ENCODE results near the gene NBEA. TPM values are rescaled to one million over a fixed set of nuclear protein-coding genes. Genes with fewer than 3 reads are reported as not detected.
"Not testable (repeated sequence)": the region's sequence is repeated elsewhere in the genome, so short reads cannot be mapped to it uniquely, and the experiment has no call there.

Gene NBEA
- total and polyA plus RNA-seq, 11 donors: 5.0 to 39.2 (median 23.2) TPM

- ATAC-seq (no peak), DNase-seq (no peak)
- Histone ChIP-seq H3K36me3 (no peaks in the 10 kb centered on the region), H3K4me1 (peaks cover 0 to 35% (median 0%) of the 10 kb centered on the region in 12 donors), H3K27me3 (no peaks in the 10 kb centered on the region), H3K27ac (no peak overlapping the region), H3K9me3 (peaks cover 0 to 22% (median 6%) of the 10 kb centered on the region in 12 donors), H3K4me3 (no peak overlapping the region)
- WGBS, 4 donors: 0 to 85% (median 42%) methylated on average over 1 of the region's 1 CpG
- intact Hi-C loops (cut with DNase I): no loop called here
- no peak for TF ChIP-seq CTCF (IDR thresholded peaks at IDR 0.05)
- TF ChIP-seq POLR2A (IDR thresholded peaks at IDR 0.05): no peak
These were observed 28.9 kb downstream of the NBEA start for GRCh38 chr13:34970961-34971360.

- H3K27ac ChIP-seq: no peak overlapping the region
- H3K4me3 ChIP-seq: no peak overlapping the region
- ATAC-seq (no peak), DNase-seq (no peak)
- H3K27me3 ChIP-seq: no peaks in the 10 kb centered on the region
- intact Hi-C loops (cut with DNase I): no loop called here
- peaks cover 0 to 22% (median 6%) of the 10 kb centered on the region in 12 donors for H3K9me3 ChIP-seq
- TF ChIP-seq POLR2A (IDR thresholded peaks at IDR 0.05) (no peak), CTCF (IDR thresholded peaks at IDR 0.05) (no peak)
- WGBS, 4 donors: 93 to 98% (median 95%) methylated on average over 2 of the region's 2 CpGs
- H3K4me1 ChIP-seq: peaks cover 0 to 31% (median 0%) of the 10 kb centered on the region in 12 donors
- H3K36me3 ChIP-seq: no peaks in the 10 kb centered on the region
These were observed 29.4 kb downstream of the NBEA start for GRCh38 chr13:34971473-34971872.

GRCh38 chr13:34985199-34985598 is 43.1 kb downstream of the NBEA start:
- ATAC-seq: not testable (repeated sequence)

GRCh38 chr13:34988330-34988791 is 46.3 kb downstream of the NBEA start:
- Histone ChIP-seq H3K36me3 (peaks cover 0 to 4% (median 0%) of the 10 kb centered on the region in 9 donors), H3K27me3 (no peaks in the 10 kb centered on the region), H3K9me3 (peaks cover 0 to 51% (median 11%) of the 10 kb centered on the region in 12 donors), H3K4me3 (no peak overlapping the region), H3K27ac (no peak overlapping the region), H3K4me1 (no peaks in the 10 kb centered on the region)
- DNase-seq: no peak
- no peak for ATAC-seq
- TF ChIP-seq CTCF (IDR thresholded peaks at IDR 0.05) (no peak), POLR2A (IDR thresholded peaks at IDR 0.05) (no peak)
- intact Hi-C loops (cut with DNase I): no loop called here
- 95 to 96% (median 95%) methylated on average over 12 of the region's 12 CpGs for WGBS, 4 donors

More at GRCh38 chr13:34985199-34985598, 43.1 kb downstream of the NBEA start:
- H3K9me3 ChIP-seq: peaks cover 0 to 42% (median 7%) of the 10 kb centered on the region in 12 donors
- H3K4me3 ChIP-seq; DNase-seq; H3K4me1 ChIP-seq; H3K36me3 ChIP-seq; H3K27me3 ChIP-seq; intact Hi-C loops (cut with DNase I); H3K27ac ChIP-seq: not testable (repeated sequence)
- WGBS, 4 donors: 88 to 97% (median 95%) methylated on average over 5 of the region's 5 CpGs

Data from heart left ventricle (tissue), 16 donors.